ENCODE results near the gene DEAF1. TPM values are rescaled to one million over a fixed set of nuclear protein-coding genes. Genes with fewer than 3 reads are reported as not detected.

The DEAF1 gene
- total RNA-seq, 2 experiments from 2014 or later = 47.4 to 56.6 TPM

- H3K4me3 Mint-ChIP-seq = peak overlapping the region; percentile 32
- ChIA-PET POLR2A (no interaction called here), CTCF (no interaction called here)
- peaks cover 22% of the 10 kb centered on the region for H3K4me1 Mint-ChIP-seq
- intact Hi-C loops (cut with DNase I, micrococcal nuclease) = loop anchor here in 1 of 2 experiments (5.0 kb wide), 1 partner anchor 71 kb away; no protein-coding TSS in a partner anchor
- no peak overlapping the region for H3K27ac Mint-ChIP-seq
- ATAC-seq (no peak), DNase-seq (no peak)
- H3K9me3 Mint-ChIP-seq (ENCODE audit: low read depth) = no peaks in the 10 kb centered on the region
- no peaks in the 10 kb centered on the region for H3K36me3 Mint-ChIP-seq (ENCODE audit: low read depth)
- H3K27me3 Mint-ChIP-seq = peaks cover 25% of the 10 kb centered on the region
Observed at GRCh38 chr11:628056-628455, 67.0 kb downstream of the DEAF1 start.

GRCh38 chr11:627308-627576 is 67.8 kb downstream of the DEAF1 start:
- CTCF ChIA-PET = no interaction called here
- H3K4me3 Mint-ChIP-seq = no peak overlapping the region
- no peaks in the 10 kb centered on the region for H3K9me3 Mint-ChIP-seq (ENCODE audit: low read depth)
- no peak overlapping the region for H3K27ac Mint-ChIP-seq
- POLR2A ChIA-PET = no interaction called here
- H3K27me3 Mint-ChIP-seq = peaks cover 25% of the 10 kb centered on the region
- no peak for DNase-seq
- no peaks in the 10 kb centered on the region for H3K36me3 Mint-ChIP-seq (ENCODE audit: low read depth)
- peaks cover 22% of the 10 kb centered on the region for H3K4me1 Mint-ChIP-seq
- no peak for ATAC-seq
- intact Hi-C loops (cut with DNase I, micrococcal nuclease) = loop anchor here in 1 of 2 experiments (5.0 kb wide), 1 partner anchor 70 kb away; no protein-coding TSS in a partner anchor

GRCh38 chr11:626475-627307 is 68.3 kb downstream of the DEAF1 start, which contains the start of gene SCT:
Gene SCT, minus strand, starts transcription at chr11:627181. Its CDS starts 38 bp downstream, at chr11:627143.
- CTCF ChIA-PET = no interaction called here
- no peaks in the 10 kb centered on the region for H3K9me3 Mint-ChIP-seq (ENCODE audit: low read depth)
- DNase-seq = no peak
- H3K4me3 Mint-ChIP-seq = no peak within 1 kb of the TSS
- no peak for ATAC-seq
- no peaks in the 10 kb centered on the region for H3K36me3 Mint-ChIP-seq (ENCODE audit: low read depth)
- H3K4me1 Mint-ChIP-seq = peaks cover 22% of the 10 kb centered on the region
- H3K27me3 Mint-ChIP-seq = peaks cover 25% of the 10 kb centered on the region
- H3K27ac Mint-ChIP-seq = no peak within 1 kb of the TSS
- POLR2A ChIA-PET = no interaction called here
- intact Hi-C loops (cut with DNase I, micrococcal nuclease) = loop anchor here in 1 of 2 experiments (5.0 kb wide), 1 partner anchor 69 kb away; no protein-coding TSS in a partner anchor

GRCh38 chr11:625636-626268 is 69.3 kb downstream of the DEAF1 start:
- intact Hi-C loops (cut with DNase I, micrococcal nuclease) = loop anchor here in 1 of 2 experiments (5.0 kb wide), 1 partner anchor 68 kb away; no protein-coding TSS in a partner anchor
- Mint-ChIP-seq H3K27me3 (peaks cover 25% of the 10 kb centered on the region), H3K9me3 (ENCODE audit: low read depth) (no peaks in the 10 kb centered on the region), H3K4me1 (peaks cover 22% of the 10 kb centered on the region), H3K4me3 (no peak overlapping the region), H3K27ac (no peak overlapping the region), H3K36me3 (ENCODE audit: low read depth) (no peaks in the 10 kb centered on the region)
- ATAC-seq (no peak), DNase-seq (no peak)
- POLR2A ChIA-PET = no interaction called here
- CTCF ChIA-PET = no interaction called here

- no peaks in the 10 kb centered on the region for H3K36me3 Mint-ChIP-seq (ENCODE audit: low read depth)
- POLR2A ChIA-PET = no interaction called here
- no peak for ATAC-seq
Observed at GRCh38 chr11:624705-625635, 70.1 kb downstream of the DEAF1 start, which contains the start of gene CDHR5. Gene CDHR5, minus strand, starts transcription at chr11:624955. Its CDS starts 53 bp downstream, at chr11:624902.

GRCh38 chr11:623999-624704 is 70.9 kb downstream of the DEAF1 start:
- Mint-ChIP-seq H3K9me3 (ENCODE audit: low read depth) (no peaks in the 10 kb centered on the region), H3K27me3 (peaks cover 19% of the 10 kb centered on the region), H3K27ac (no peak overlapping the region), H3K4me1 (peaks cover 16% of the 10 kb centered on the region), H3K36me3 (ENCODE audit: low read depth) (no peaks in the 10 kb centered on the region), H3K4me3 (no peak overlapping the region)
- intact Hi-C loops (cut with DNase I, micrococcal nuclease) = no loop called here
- DNase-seq (no peak), ATAC-seq (no peak)
- ChIA-PET CTCF (no interaction called here), POLR2A (no interaction called here)

More at GRCh38 chr11:624705-625635, 70.1 kb downstream of the DEAF1 start, which contains the start of gene CDHR5:
- Mint-ChIP-seq H3K27ac (no peak within 1 kb of the TSS), H3K27me3 (peaks cover 25% of the 10 kb centered on the region), H3K4me3 (no peak within 1 kb of the TSS), H3K4me1 (peaks cover 22% of the 10 kb centered on the region), H3K9me3 (ENCODE audit: low read depth) (no peaks in the 10 kb centered on the region)
- CTCF ChIA-PET = no interaction called here
- no peak for DNase-seq
- intact Hi-C loops (cut with DNase I, micrococcal nuclease) = loop anchor here in 1 of 2 experiments (5.0 kb wide), 1 partner anchor 68 kb away; no protein-coding TSS in a partner anchor

GRCh38 chr11:623349-623869 is 71.6 kb downstream of the DEAF1 start:
- intact Hi-C loops (cut with DNase I, micrococcal nuclease) = no loop called here
- peaks cover 14% of the 10 kb centered on the region for H3K27me3 Mint-ChIP-seq
- DNase-seq (no peak), ATAC-seq (no peak)
- CTCF ChIA-PET = no interaction called here
- H3K27ac Mint-ChIP-seq = no peak overlapping the region
- POLR2A ChIA-PET = no interaction called here
- no peaks in the 10 kb centered on the region for H3K36me3 Mint-ChIP-seq (ENCODE audit: low read depth)
- H3K9me3 Mint-ChIP-seq (ENCODE audit: low read depth) = no peaks in the 10 kb centered on the region
- no peak overlapping the region for H3K4me3 Mint-ChIP-seq
- peaks cover 9% of the 10 kb centered on the region for H3K4me1 Mint-ChIP-seq

- DNase-seq (no peak), ATAC-seq (no peak)
- ChIA-PET CTCF (interaction anchor here (0.5 kb wide), 1 partner anchor 63 kb away, joined by 4 read pairs; no protein-coding TSS in a partner anchor), POLR2A (no interaction called here)
- intact Hi-C loops (cut with DNase I, micrococcal nuclease) = no loop called here
- Mint-ChIP-seq H3K27me3 (peaks cover 4% of the 10 kb centered on the region), H3K4me3 (no peak overlapping the region), H3K27ac (no peak overlapping the region), H3K4me1 (no peaks in the 10 kb centered on the region), H3K9me3 (ENCODE audit: low read depth) (no peaks in the 10 kb centered on the region), H3K36me3 (ENCODE audit: low read depth) (no peaks in the 10 kb centered on the region)
Observed at GRCh38 chr11:621838-622237, 73.2 kb downstream of the DEAF1 start.

GRCh38 chr11:620935-621814 is 73.8 kb downstream of the DEAF1 start:
- DNase-seq (no peak), ATAC-seq (no peak)
- Mint-ChIP-seq H3K36me3 (ENCODE audit: low read depth) (no peaks in the 10 kb centered on the region), H3K27ac (no peak overlapping the region), H3K4me3 (no peak overlapping the region), H3K4me1 (no peaks in the 10 kb centered on the region), H3K9me3 (ENCODE audit: low read depth) (no peaks in the 10 kb centered on the region), H3K27me3 (no peaks in the 10 kb centered on the region)
- intact Hi-C loops (cut with DNase I, micrococcal nuclease) = no loop called here
- ChIA-PET POLR2A (no interaction called here), CTCF (no interaction called here)

- POLR2A ChIA-PET = no interaction called here
- H3K27me3 Mint-ChIP-seq = no peaks in the 10 kb centered on the region
- H3K27ac Mint-ChIP-seq = no peak overlapping the region
- no peak overlapping the region for H3K4me3 Mint-ChIP-seq
- intact Hi-C loops (cut with DNase I, micrococcal nuclease) = no loop called here
- peaks cover 2% of the 10 kb centered on the region for H3K36me3 Mint-ChIP-seq (ENCODE audit: low read depth)
- CTCF ChIA-PET = no interaction called here
- peaks cover 3% of the 10 kb centered on the region for H3K4me1 Mint-ChIP-seq
- DNase-seq (no peak), ATAC-seq (no peak)
- H3K9me3 Mint-ChIP-seq (ENCODE audit: low read depth) = no peaks in the 10 kb centered on the region
Observed at GRCh38 chr11:620201-620600, 74.8 kb downstream of the DEAF1 start.
